ENCODE results near the gene NQO1.

DNA sequence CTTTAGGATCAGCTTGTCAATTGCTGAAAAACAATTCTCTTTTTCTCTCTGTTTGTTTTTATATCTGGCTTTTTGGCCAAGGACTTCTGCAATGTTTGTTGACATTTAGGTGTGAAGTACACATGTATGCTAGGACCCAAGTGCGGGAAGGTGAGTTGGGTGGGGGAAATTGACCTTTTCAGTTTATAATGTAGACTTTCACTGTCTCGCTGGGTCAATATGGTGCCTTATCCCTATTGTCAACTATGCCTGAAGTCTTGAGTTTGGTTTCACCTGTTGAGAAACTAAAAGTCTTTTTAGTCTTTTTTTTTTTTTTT, 45.2 kb upstream of the NQO1 start:
- TF ChIP-seq, protein P1, sequence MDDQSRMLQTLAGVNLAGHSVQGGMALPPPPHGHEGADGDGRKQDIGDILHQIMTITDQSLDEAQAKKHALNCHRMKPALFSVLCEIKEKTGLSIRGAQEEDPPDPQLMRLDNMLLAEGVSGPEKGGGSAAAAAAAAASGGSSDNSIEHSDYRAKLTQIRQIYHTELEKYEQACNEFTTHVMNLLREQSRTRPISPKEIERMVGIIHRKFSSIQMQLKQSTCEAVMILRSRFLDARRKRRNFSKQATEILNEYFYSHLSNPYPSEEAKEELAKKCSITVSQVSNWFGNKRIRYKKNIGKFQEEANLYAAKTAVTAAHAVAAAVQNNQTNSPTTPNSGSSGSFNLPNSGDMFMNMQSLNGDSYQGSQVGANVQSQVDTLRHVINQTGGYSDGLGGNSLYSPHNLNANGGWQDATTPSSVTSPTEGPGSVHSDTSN (IDR thresholded peaks at IDR 0.05), result no peak
- TF ChIP-seq ELF1 (IDR thresholded peaks at IDR 0.05), result no peak
- TF ChIP-seq, protein P2, sequence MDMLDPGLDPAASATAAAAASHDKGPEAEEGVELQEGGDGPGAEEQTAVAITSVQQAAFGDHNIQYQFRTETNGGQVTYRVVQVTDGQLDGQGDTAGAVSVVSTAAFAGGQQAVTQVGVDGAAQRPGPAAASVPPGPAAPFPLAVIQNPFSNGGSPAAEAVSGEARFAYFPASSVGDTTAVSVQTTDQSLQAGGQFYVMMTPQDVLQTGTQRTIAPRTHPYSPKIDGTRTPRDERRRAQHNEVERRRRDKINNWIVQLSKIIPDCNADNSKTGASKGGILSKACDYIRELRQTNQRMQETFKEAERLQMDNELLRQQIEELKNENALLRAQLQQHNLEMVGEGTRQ (IDR thresholded peaks at IDR 0.05; ENCODE audit: borderline replicate concordance, low read depth, low read length), result no peak
